OCI-LY3 (cell line): ENCODE results near the gene S100A4.

Experiments used
- H2AFZ ChIP-seq: fragments of 200-600, 300-600 bp; shearing (Covaris generic); 2 replicates; pipeline ENCODE4 v1.6.0; 2014; ENCODE audit warnings: antibody characterized with exemption, low read depth, low read length
- H3K27ac ChIP-seq: fragments of 200-600, 300-600 bp; sonication (generic); 2 replicates; pipeline ENCODE4 v1.5.1; 2014; ENCODE audit warnings: mild to moderate bottlenecking, low read length, moderate library complexity, mixed read lengths
- H3K27me3 ChIP-seq: fragments of 200-600, 300-600 bp; sonication (generic); 2 replicates; pipeline ENCODE4 v1.6.1; 2014; ENCODE audit warnings: low read depth, low read length, mixed read lengths
- H3K36me3 ChIP-seq: fragments of 200-600, 300-600 bp; sonication (generic); replicated peaks from 2 replicates; pipeline ENCODE3; 2014; ENCODE audit warnings: low read depth, low read length, mixed read lengths
- H3K4me1 ChIP-seq: fragments of 300-600, 200-600 bp; sonication (generic); 2 replicates; pipeline ENCODE4 v1.6.1; 2014; ENCODE audit warnings: low read length, mixed read lengths
- H3K4me2 ChIP-seq: fragments of 200-600, 300-600 bp; sonication (generic); 2 replicates; pipeline ENCODE4 v1.6.1; 2014; ENCODE audit warnings: low read length, mixed read lengths
- H3K4me3 ChIP-seq: fragments of 300-600, 200-600 bp; sonication (generic); 2 replicates; pipeline ENCODE4 v1.5.1; 2014; ENCODE audit warnings: antibody characterized with exemption, mild to moderate bottlenecking, low read length, moderate library complexity
- H3K79me2 ChIP-seq: fragments of 300-600, 200-600 bp; shearing (Covaris generic); 2 replicates; pipeline ENCODE4 v1.6.1; 2014; ENCODE audit warnings: mild to moderate bottlenecking, low read length, mixed read lengths
- H3K9ac ChIP-seq: fragments of 300-600, 200-600 bp; shearing (Covaris generic); 2 replicates; pipeline ENCODE4 v1.6.0; 2014; ENCODE audit warnings: mild to moderate bottlenecking, low read length, moderate library complexity
- H3K9me3 ChIP-seq: fragments of 200-600, 300-600 bp; shearing (Covaris generic); 2 replicates; pipeline ENCODE4 v1.6.1; 2014; ENCODE audit warnings: low read length, mixed read lengths; ENCODE audit not compliant: insufficient read depth
- H4K20me1 ChIP-seq: fragments of 200-600, 300-600 bp; sonication (generic); 2 replicates; pipeline ENCODE4 v1.6.1; 2016; ENCODE audit warnings: low read length, mixed read lengths; ENCODE audit not compliant: insufficient read depth
- CTCF ChIP-seq: fragments of 200-600, 300-600 bp; sonication (generic); IDR thresholded peaks from 2 replicates; pipeline ENCODE4 v1.5.1; 2014; ENCODE audit warnings: antibody characterized with exemption, low read length, low read depth
- EZH2phosphoT487 ChIP-seq: fragments of 200-600 bp; shearing (Covaris generic); IDR thresholded peaks from 2 replicates; pipeline ENCODE4 v1.6.1; 2018; ENCODE audit warnings: antibody characterized with exemption, mixed run types, low read depth

The S100A4 gene

GRCh38 chr1:153569465-153569864 lies 23.9 kb upstream of the S100A4 start:
- H3K9ac ChIP-seq: no peak overlapping the region

GRCh38 chr1:153568367-153569099 lies 22.9 kb upstream of the S100A4 start:
- H2AFZ ChIP-seq: peak overlapping the region; percentile 99

More at GRCh38 chr1:153569465-153569864, 23.9 kb upstream of the S100A4 start:
- Histone ChIP-seq H3K27me3 (0 out of 2 replicates have a peak, but pooled peaks cover 5% of the 10 kb centered on the region), H2AFZ (peak overlapping the region; percentile 40; the same call in 1 of the 2 replicates), H3K27ac (no peak overlapping the region), H3K4me1 (peaks cover 55% of the 10 kb centered on the region), H3K4me2 (no peak overlapping the region), H3K9me3 (no peaks in the 10 kb centered on the region), H3K4me3 (no peak overlapping the region), H3K36me3 (no peaks in the 10 kb centered on the region), H3K79me2 (no peaks in the 10 kb centered on the region), H4K20me1 (no peaks in the 10 kb centered on the region)
- TF ChIP-seq CTCF (no peak), EZH2phosphoT487 (no peak)

GRCh38 chr1:153567621-153568366 lies 22.2 kb upstream of the S100A4 start:
- Histone ChIP-seq H3K27me3 (0 out of 2 replicates have a peak, but pooled peaks cover 5% of the 10 kb centered on the region), H4K20me1 (no peaks in the 10 kb centered on the region), H3K9me3 (no peaks in the 10 kb centered on the region), H3K4me1 (peaks cover 47% of the 10 kb centered on the region), H3K36me3 (no peaks in the 10 kb centered on the region), H3K4me3 (peak overlapping the region; percentile 73), H3K27ac (no peak overlapping the region), H2AFZ (peak overlapping the region; percentile 99), H3K79me2 (no peaks in the 10 kb centered on the region), H3K4me2 (peak overlapping the region; percentile 89), H3K9ac (peak overlapping the region; percentile 58; the same call in 1 of the 2 replicates)
- TF ChIP-seq EZH2phosphoT487 (no peak), CTCF (no peak)

More at GRCh38 chr1:153568367-153569099, 22.9 kb upstream of the S100A4 start:
- no peaks in the 10 kb centered on the region for H3K9me3 ChIP-seq
- H3K36me3 ChIP-seq: no peaks in the 10 kb centered on the region
- H3K9ac ChIP-seq: peak overlapping the region; percentile 58
- no peak overlapping the region for H3K27ac ChIP-seq
- H3K4me1 ChIP-seq: peaks cover 54% of the 10 kb centered on the region
- TF ChIP-seq EZH2phosphoT487 (no peak), CTCF (peak; percentile 99)
- H3K27me3 ChIP-seq: 0 out of 2 replicates have a peak, but pooled peaks cover 5% of the 10 kb centered on the region
- no peaks in the 10 kb centered on the region for H3K79me2 ChIP-seq
- peak overlapping the region; percentile 73 for H3K4me3 ChIP-seq
- no peaks in the 10 kb centered on the region for H4K20me1 ChIP-seq
- H3K4me2 ChIP-seq: peak overlapping the region; percentile 89
